ENCODE data around the gene OR52A1. TPM values are rescaled to one million over a fixed set of nuclear protein-coding genes. Genes with fewer than 3 reads are reported as not detected.

The OR52A1 gene
- total and polyA plus RNA-seq, 9 of the 15 experiments (the other 6 are each of a cell fraction or from before 2014, with no cell fraction given), result under 0.01 to 0.33 (median 0.13) TPM; not detected in 3

DNA sequence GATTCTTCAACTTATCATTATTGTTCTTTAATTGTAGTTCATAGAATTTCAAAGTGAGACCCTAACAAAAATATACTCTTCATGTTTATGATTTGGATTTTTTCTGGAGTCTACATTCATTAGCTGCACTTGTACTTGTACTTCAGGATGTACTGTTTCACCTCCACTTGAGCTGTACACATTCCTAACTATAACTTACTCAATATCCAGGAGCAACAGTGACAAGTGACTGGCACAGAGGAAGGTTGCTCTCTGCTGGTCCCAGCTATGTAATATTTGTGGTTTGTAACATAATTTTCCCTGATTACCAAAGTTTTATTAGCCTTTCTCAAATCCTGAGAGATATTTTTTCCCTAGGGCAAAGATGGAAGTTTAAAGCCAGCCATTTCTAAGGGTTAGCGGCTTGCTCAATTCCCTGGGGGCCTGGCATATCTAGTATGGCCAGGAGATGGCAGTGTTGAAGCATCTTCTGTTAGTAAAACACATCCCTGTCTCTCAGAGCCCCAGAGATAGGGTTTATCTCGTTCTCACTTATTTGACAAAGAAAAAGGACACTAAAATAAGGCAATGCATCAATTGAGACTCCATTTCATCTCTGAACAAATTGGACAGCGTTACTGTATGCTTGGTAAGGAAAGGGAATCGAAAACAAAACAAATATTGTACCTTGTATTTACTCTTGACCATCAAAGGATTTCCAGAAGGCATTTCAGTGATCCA, 30.6 kb downstream of the OR52A1 start (continued):
- TF ChIP-seq CEBPZ (IDR thresholded peaks at IDR 0.05; ENCODE audit: borderline replicate concordance, low read depth, low read length), result no peak
- TF ChIP-seq CREB1 (IDR thresholded peaks at IDR 0.05), result no peak
- TF ChIP-seq CREB1 (CRISPR knock-in tag; IDR thresholded peaks at IDR 0.05), result no peak
- no peak for TF ChIP-seq TSC22D4 (tag; IDR thresholded peaks at IDR 0.05)
- no peak for TF ChIP-seq HNRNPLL (IDR thresholded peaks at IDR 0.05; ENCODE audit: low read depth, low read length, poor library complexity, severe bottlenecking)
- no peak for TF ChIP-seq GTF2A2 (tag; IDR thresholded peaks at IDR 0.05)
- no peak for TF ChIP-seq ZNF324 (CRISPR knock-in tag; IDR thresholded peaks at IDR 0.05)
- TF ChIP-seq, protein P1, sequence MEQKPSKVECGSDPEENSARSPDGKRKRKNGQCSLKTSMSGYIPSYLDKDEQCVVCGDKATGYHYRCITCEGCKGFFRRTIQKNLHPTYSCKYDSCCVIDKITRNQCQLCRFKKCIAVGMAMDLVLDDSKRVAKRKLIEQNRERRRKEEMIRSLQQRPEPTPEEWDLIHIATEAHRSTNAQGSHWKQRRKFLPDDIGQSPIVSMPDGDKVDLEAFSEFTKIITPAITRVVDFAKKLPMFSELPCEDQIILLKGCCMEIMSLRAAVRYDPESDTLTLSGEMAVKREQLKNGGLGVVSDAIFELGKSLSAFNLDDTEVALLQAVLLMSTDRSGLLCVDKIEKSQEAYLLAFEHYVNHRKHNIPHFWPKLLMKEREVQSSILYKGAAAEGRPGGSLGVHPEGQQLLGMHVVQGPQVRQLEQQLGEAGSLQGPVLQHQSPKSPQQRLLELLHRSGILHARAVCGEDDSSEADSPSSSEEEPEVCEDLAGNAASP (IDR thresholded peaks at IDR 0.05), result no peak
- TF ChIP-seq ZNF318 (IDR thresholded peaks at IDR 0.05; ENCODE audit: borderline replicate concordance in 1 of 2, low read depth in 1 of 2), result no peak
- no peak for TF ChIP-seq PRPF4 (IDR thresholded peaks at IDR 0.05; ENCODE audit: insufficient read depth, low read depth, low read length, poor library complexity, severe bottlenecking)
